Stomach (tissue), 4 donors: ENCODE measurements around the gene PA2G4.

Source experiments
- POLR2A ChIP-seq, 4 donors: fragments of 450-650 bp; IDR thresholded peaks; one replicate each; pipeline ENCODE4 v1.6.1; 2016; ENCODE audit warnings: antibody characterized with exemption in 4 of 4, control low read depth in 2 of 4, mild to moderate bottlenecking in 1 of 4, moderate library complexity in 1 of 4
- POLR2AphosphoS5 ChIP-seq, 3 donors: sonication (generic); formaldehyde crosslinking; IDR thresholded peaks; one replicate each; pipeline ENCODE4 v1.6.1; 2016; ENCODE audit warnings: antibody characterized with exemption in 3 of 3
- TF ChIP-seq, protein P1 (sequence below), 7 experiments: fragments of 450-650 bp in 4 of 7; fragments of 200-600 bp in 3 of 7; sonication (generic) in 3 of 7; IDR thresholded peaks; one replicate each; pipeline ENCODE4 v1.5.1; 2016 to 2019; ENCODE audit warnings: antibody characterized with exemption in 7 of 7, control low read depth in 2 of 7, mild to moderate bottlenecking in 1 of 7

- TF ChIP-seq, protein P1, sequence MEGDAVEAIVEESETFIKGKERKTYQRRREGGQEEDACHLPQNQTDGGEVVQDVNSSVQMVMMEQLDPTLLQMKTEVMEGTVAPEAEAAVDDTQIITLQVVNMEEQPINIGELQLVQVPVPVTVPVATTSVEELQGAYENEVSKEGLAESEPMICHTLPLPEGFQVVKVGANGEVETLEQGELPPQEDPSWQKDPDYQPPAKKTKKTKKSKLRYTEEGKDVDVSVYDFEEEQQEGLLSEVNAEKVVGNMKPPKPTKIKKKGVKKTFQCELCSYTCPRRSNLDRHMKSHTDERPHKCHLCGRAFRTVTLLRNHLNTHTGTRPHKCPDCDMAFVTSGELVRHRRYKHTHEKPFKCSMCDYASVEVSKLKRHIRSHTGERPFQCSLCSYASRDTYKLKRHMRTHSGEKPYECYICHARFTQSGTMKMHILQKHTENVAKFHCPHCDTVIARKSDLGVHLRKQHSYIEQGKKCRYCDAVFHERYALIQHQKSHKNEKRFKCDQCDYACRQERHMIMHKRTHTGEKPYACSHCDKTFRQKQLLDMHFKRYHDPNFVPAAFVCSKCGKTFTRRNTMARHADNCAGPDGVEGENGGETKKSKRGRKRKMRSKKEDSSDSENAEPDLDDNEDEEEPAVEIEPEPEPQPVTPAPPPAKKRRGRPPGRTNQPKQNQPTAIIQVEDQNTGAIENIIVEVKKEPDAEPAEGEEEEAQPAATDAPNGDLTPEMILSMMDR (IDR thresholded peaks at IDR 0.05) = no peak
- TF ChIP-seq POLR2A (IDR thresholded peaks at IDR 0.05) (peak in 2 of 4 donors; percentile 49 to 81), POLR2AphosphoS5 (IDR thresholded peaks at IDR 0.05) (peak; percentile 96 to 98 (median 98))
Observed at GRCh38 chr12:56127888-56128669, 23.7 kb downstream of the PA2G4 start, which contains the start of gene ESYT1.
